ENCODE measurements around the gene ATOSB. TPM values are rescaled to one million over a fixed set of nuclear protein-coding genes. Genes with fewer than 3 reads are reported as not detected.

Gene ATOSB, protein sequence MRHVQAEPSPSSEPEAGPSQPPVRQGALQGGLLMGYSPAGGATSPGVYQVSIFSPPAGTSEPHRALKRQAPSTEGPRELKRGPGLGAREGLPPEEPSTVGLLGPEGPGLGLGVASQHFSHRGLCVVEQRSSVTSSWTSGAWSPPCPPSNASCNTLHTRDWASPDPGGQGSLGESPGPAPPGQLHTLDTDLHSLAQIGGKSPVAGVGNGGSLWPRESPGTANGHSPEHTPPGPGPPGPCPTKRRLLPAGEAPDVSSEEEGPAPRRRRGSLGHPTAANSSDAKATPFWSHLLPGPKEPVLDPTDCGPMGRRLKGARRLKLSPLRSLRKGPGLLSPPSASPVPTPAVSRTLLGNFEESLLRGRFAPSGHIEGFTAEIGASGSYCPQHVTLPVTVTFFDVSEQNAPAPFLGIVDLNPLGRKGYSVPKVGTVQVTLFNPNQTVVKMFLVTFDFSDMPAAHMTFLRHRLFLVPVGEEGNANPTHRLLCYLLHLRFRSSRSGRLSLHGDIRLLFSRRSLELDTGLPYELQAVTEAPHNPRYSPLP
- total RNA-seq (2022; extraction: Qiagen RNA extraction) = 8.1 to 12.5 TPM (median 11.1 TPM) in 5 replicates

DNA sequence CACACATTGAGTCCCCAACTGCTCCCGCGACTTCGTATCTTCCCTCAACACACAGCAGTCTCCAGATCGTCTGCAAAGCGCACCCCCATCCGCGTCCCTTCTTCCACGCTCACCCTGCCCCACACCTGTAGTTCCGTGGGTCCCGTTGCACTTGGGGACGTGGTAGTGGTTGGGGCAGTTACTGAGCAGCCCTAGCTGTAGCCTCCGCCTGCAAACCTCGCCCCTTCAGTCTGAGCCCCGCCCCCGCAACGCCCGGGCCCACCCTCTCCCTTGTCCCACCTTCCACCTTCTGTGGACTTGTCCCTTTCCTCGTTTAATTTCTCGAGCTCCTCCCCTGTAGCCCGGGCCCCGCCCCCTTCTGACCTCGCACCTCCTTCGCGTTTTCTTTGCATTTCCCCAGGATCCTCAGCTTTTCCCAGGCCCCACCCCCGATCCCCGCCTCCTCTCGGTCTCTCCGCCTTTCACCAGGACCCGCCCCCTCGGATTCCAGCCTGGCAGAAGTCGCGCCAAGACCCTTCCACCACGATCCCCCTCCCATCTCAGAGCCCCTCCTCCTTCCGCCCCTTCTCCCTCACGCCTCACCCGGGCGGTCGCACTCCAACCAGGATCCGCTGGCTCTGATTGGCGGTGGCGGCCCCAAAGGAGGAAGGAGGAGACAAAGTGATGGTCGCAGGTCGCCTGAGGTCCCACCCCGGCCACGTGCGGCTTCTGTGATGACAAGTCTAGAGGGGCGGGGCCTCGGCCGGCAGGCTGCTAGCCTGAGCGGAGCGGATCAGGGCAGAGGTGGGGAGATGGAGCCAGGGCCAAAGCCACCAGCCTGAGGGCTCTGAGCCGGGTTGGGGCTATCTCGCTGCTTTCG is at the start of gene ATOSB:
Gene ATOSB (minus strand): TSS at position 183 of the 859 bp plus-strand sequence. CDS start 7,588 bp downstream, outside the sequence.

DNA sequence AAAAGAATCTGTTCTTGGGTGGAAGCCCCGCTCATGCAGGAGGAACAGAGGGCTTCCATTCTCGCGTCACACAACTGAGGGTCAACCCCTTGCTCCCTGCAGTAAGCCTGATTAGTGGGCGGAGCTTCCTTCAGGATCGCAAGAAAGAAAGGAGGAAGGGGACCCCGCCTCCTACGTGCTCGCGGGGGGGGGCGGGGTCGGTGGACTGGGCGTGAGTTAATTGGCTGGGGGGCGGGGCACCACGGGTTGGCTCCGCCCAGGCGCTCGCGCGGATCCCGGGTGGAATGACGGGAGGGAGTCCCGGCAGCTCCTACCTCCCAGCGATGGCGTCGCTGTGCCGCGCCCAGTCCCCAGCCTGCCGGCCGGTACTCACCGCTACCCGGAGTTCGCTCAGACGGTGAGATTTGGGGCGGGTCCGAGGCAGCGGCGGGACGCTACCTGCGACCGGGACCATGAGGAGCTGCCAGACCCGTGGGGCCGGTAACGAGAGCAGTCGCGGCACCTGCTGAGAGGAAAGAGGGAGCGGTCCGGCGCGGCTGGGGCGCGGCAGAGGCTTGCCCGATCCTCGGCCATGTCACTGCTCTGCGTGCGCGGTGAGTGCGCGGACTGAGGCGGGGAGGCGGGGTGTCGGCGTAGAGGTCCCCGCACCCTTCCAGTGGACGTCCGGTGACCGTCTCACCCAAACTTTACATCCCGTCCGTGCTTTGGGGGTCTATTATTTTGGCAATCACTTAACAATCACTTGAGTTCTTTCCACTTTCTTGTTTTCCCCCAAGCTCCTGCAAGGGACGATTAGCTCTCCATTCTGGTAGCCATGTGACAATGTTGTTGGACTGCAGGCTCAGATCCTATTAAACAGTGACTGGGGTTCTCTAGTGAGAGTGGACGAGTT is 46.3 kb upstream of the ATOSB start, which contains the start of gene UNC13B:
Gene UNC13B (plus strand): TSS at position 297 of the 892 bp plus-strand sequence. CDS start 275 bp downstream, at position 572.

DNA sequence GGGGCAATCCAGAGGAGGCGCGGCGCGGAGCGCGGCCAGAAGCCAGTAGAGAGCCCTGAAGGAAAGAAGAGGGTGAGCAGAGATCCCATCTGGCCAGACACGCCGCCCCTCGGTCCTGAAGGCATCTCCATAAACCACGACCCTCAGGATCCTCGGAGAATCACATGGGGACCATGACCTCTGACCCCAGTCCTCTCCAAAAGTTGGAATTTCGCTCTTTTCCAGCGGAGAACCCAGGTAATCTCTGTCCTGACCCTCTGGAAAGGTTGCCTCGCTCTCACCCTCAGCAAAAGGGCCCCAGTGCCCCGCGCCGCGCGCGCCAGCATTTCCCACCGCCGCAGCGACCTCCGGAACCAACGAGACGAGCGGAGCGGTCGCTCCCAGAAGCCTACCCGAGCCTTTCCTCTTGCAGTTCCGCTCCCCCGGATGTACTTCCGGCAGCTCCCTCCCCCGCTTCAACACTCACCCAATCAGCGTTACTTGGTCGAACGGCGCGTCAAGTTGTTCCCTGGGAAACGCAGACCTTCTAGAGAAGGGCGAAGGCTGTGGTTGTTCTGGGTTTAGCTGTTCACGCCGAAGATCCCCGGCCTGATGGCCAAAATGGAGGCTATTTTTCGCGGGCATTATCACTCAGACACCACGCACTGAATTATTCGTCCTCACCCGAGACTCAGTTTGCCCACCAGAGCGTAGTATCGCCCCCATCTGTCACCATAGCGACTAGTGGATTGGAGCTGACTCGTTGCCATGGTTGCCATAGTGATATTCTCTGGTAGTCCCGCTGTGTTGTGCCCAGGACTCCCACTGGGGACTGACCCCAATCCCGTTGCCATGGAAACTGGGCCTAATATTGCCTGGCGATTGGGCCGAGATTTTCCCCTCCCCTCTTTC is 12.6 kb downstream of the ATOSB start, which contains the start of gene STOML2:
Gene STOML2 (minus strand): TSS at position 363 of the 891 bp plus-strand sequence. CDS start 37 bp downstream, at position 326.

DNA sequence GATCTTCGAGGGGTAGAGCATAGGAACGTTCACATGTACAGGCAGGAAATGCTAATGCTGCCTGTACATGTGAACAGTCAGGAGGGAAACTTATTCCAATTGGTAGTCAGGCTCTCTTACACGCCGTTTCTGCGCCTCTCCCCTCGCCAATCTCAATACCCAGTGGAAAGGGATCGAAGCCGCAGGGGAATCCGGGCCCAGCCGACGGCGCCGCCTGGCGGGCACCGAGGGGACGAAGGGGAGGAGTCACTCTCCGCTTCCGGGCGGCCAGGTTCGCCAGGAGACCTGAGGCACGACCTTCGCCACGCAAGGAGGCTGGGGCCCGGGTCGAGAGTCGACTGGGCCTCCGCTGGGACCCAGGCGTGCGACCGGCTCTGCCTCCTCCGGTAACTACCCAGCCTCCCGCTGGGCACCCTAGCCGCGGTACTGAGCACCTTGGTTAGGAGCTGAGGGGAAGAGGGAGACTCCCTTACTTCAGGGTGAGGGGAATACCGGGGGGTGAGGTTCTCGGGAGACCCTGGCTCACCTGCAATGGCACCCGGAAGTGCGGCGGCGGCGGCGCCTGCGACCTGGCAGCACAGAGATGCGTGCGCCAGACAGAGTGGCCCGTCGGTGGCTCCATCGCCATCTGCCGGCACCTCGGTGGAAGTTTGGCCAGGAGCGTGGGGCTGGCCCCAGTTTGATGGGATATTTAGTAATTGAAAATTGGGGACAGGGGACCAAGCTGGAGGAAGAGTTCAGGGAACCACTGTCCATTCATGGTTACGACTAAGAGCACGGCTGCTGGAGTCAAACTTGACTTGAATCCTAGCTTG is 19.4 kb downstream of the ATOSB start, which contains the start of gene PIGO:
Gene PIGO (minus strand): TSS at position 557 of the 815 bp plus-strand sequence. CDS start 1,026 bp downstream, outside the sequence.

DNA sequence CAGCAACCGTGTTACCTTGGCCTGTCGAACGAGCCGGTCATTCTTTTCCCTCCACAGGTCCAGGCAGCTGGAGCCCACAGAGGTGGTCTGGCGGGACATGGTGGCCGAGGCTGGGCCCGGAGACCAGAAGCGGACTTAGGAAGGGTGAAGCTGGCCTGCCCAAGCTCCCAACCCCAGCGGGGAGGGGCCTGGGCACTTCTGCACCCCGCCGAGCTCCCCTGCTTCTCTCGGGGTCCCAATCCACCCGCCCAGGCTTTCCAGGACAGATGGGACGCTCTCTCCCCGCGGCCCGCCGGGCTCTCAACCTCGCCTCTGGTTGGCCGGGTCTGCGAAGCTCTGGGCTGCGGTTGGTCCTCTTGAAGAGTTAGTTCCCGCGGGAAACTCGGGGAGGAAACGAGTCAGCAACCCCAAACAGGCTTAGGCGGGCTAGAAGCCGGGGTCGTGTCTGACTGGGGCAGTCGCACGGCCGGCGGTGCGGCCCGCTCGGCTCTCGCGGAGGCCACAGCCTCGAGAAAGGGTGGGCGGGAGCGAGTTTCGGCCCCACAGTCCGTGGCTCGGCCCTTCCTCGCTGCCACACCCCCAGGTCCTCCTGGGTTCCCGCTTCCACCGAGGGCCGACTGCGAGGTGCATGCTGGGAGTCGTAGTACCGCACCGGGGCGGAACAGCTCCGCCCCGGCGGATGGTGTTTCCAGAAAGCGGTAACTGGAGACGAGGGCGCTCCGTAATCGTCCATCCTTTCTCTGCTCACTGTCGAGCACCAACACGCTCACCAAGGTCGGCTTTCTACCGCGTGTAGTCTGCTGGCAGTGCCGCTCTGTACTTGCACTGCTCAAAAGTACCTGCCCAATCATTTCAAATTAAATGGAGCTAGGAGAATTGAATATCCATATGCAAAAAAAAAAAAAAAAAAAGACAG is 36.0 kb downstream of the ATOSB start, which contains the start of gene FANCG:
Gene FANCG (minus strand): TSS at position 517 of the 916 bp plus-strand sequence. CDS start 418 bp downstream, at position 99.

DNA sequence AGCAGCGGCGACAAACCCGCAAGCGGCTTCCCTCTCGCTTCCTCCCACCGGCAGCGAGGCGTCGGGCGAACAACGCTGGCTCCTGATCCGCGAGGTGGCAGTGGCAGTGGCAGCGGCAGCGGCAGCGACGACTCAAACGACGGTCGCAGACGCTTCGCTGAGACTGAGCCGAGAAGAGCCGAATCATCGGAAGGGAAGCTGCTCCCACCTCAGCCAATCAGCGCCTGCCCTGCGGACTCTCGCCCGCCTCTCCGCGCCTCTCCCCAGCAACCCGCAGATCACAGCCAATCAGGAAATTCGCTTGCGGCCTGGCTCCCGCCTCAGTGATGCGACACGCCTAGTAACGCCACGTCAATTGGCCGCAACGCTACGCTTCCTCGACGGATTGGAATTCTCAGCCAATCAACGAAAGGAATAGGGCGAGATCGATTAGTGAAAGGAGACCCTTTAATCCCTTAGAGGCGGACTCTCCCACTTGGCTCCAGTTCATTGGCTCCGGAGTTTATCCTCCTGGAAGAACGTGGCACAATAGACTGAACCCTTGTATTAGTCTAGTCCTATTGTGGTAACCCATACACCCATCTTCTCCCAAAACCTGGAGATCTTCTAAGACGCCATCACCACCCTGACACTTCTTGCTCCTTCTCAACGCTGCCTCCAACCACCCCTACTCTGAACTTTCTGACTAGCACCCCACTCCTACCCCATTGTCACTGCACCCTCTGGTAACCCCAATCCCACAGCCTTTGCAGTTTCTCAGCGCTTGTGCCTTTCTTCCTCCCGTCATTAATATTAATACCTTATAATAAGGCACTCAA is 43.0 kb downstream of the ATOSB start, which contains the start of gene VCP:
Gene VCP (minus strand): TSS at position 165 of the 818 bp plus-strand sequence. CDS start 272 bp downstream, outside the sequence.

Other genes starting within 250 kb of the ATOSB start
- gene PHF24, start 157.6 kb downstream of the ATOSB start, total RNA-seq (2022; extraction: Qiagen RNA extraction) = 0.07 to 0.42 TPM (median 0.24 TPM) in 5 replicates
- gene DNAJB5, start 126.1 kb downstream of the ATOSB start, total RNA-seq (2022; extraction: Qiagen RNA extraction) = 8.6 to 11.6 TPM (median 9.8 TPM) in 5 replicates
- 257 to 280 TPM (median 275 TPM) in 5 replicates for gene VCP, start 43.2 kb downstream of the ATOSB start, total RNA-seq (2022; extraction: Qiagen RNA extraction)
- 38.8 to 54.5 TPM (median 53.3 TPM) in 5 replicates for gene FANCG, start 35.9 kb downstream of the ATOSB start, total RNA-seq (2022; extraction: Qiagen RNA extraction)
- 38.2 to 53.0 TPM (median 50.8 TPM) in 5 replicates for gene PIGO, start 19.3 kb downstream of the ATOSB start, total RNA-seq (2022; extraction: Qiagen RNA extraction)
- gene STOML2, start 12.7 kb downstream of the ATOSB start, total RNA-seq (2022; extraction: Qiagen RNA extraction) = 210 to 269 TPM (median 245 TPM) in 5 replicates
- gene UNC13B, start 46.1 kb upstream of the ATOSB start, total RNA-seq (2022; extraction: Qiagen RNA extraction) = 10.0 to 11.0 TPM (median 10.5 TPM) in 5 replicates

All from A549 treated with Mapracorat at 1 μM for 4 hours (cell line).